Occipital lobe (tissue), 2 donors: Measurements from ENCODE around the gene SUGT1. TPM values are rescaled to one million over a fixed set of nuclear protein-coding genes. Genes with fewer than 3 reads are reported as not detected.

Experiments
- DNase-seq: peaks from one replicate; lab custom pipeline; 2025; lab: John Stamatoyannopoulos, UW
- total RNA-seq: library from RNA; depleted of rRNA; stranded (reverse); fragments of >200 nt; gene quantifications from one replicate; pipeline ENCODE4 v1.2.3, GENCODE V29; 2014

The SUGT1 gene
- total RNA-seq, 1 donor from 2014 or later, result 90.5 TPM

GRCh38 chr13:52737965-52738364, 85.3 kb downstream of the SUGT1 start:
- DNase-seq, result no peak

- peak; percentile 8 for DNase-seq
These were observed 86.3 kb downstream of the SUGT1 start for GRCh38 chr13:52738719-52739467.

- no peak for DNase-seq
These were observed 86.9 kb downstream of the SUGT1 start, which contains the start of gene CNMD for GRCh38 chr13:52739468-52740071. CNMD (minus strand) TSS chr13:52739820; CDS start chr13:52739701, 119 bp downstream.

- no peak for DNase-seq
These were observed 90.9 kb downstream of the SUGT1 start for GRCh38 chr13:52743569-52743968.

GRCh38 chr13:52743988-52744387, 91.4 kb downstream of the SUGT1 start:
- no peak for DNase-seq

GRCh38 chr13:52744842-52745375, 92.3 kb downstream of the SUGT1 start:
- DNase-seq, result no peak

GRCh38 chr13:52746141-52746540, 93.5 kb downstream of the SUGT1 start:
- no peak for DNase-seq

GRCh38 chr13:52749419-52749818, 96.8 kb downstream of the SUGT1 start:
- DNase-seq, result no peak

Other genes with a start within 250 kb of the SUGT1 start
- gene THSD1, start 246.7 kb upstream of the SUGT1 start, total RNA-seq, result 15.0 TPM
- 66.8 TPM for gene VPS36, start 202.2 kb upstream of the SUGT1 start, total RNA-seq
- 12.9 TPM for gene CKAP2, start 197.4 kb upstream of the SUGT1 start, total RNA-seq
- gene HNRNPA1L2, start 10.4 kb upstream of the SUGT1 start, total RNA-seq, result 7.5 TPM
- 2.7 TPM for gene CNMD, start 87.0 kb downstream of the SUGT1 start, total RNA-seq
- 32.6 TPM for gene PCDH8, start 195.8 kb downstream of the SUGT1 start, total RNA-seq